Chondrocyte (in vitro differentiated cells): ENCODE measurements around the gene FAM227B. TPM values are rescaled to one million over a fixed set of nuclear protein-coding genes. Genes with fewer than 3 reads are reported as not detected.

Experiments used
- DNase-seq: peaks from one replicate; pipeline ENCODE4 v3.0.0; 2021; ENCODE audit warnings: mixed read lengths, low spot score
- H3K27ac Mint-ChIP-seq: one replicate; pipeline ENCODE4 v1.8.0; 2021; ENCODE audit warnings: mild to moderate bottlenecking, moderate library complexity, mixed read lengths; ENCODE audit not compliant: unreplicated experiment
- H3K27me3 Mint-ChIP-seq: 2 replicates; pipeline ENCODE4 v1.8.0; 2021; ENCODE audit warnings: low read depth, mixed read lengths
- H3K36me3 Mint-ChIP-seq: 2 replicates; pipeline ENCODE4 v1.8.0; 2021; ENCODE audit warnings: low read depth, mixed read lengths
- H3K4me1 Mint-ChIP-seq: 2 replicates; pipeline ENCODE4 v1.8.0; 2021; ENCODE audit warnings: low read depth, mild to moderate bottlenecking, mixed read lengths
- H3K4me3 Mint-ChIP-seq: one replicate; pipeline ENCODE4 v1.8.0; 2021; ENCODE audit warnings: mild to moderate bottlenecking, moderate library complexity, mixed read lengths; ENCODE audit not compliant: unreplicated experiment
- H3K9me3 Mint-ChIP-seq: 2 replicates; pipeline ENCODE4 v1.8.0; 2021; ENCODE audit warnings: low read depth, mixed read lengths
- CTCF ChIP-seq: fragments of 200-600 bp; sonication (generic); IDR thresholded peaks from 2 replicates; pipeline ENCODE4 v1.5.0; 2021; ENCODE audit warnings: antibody characterized with exemption, mild to moderate bottlenecking, moderate library complexity
- total RNA-seq: library from RNA; stranded (reverse); gene quantifications from 3 replicates; pipeline ENCODE4 v1.2.1, GENCODE V29; 2021

FAM227B gene
- total RNA-seq, 1 donor from 2014 or later: 2.2 TPM

- DNase-seq: no peak
- no peak overlapping the region for H3K27ac Mint-ChIP-seq
These were observed 238.2 kb downstream of the FAM227B start for GRCh38 chr15:49382394-49382793.

GRCh38 chr15:49380912-49381311 is 239.7 kb downstream of the FAM227B start:
- H3K36me3 Mint-ChIP-seq: peaks cover 2% of the 10 kb centered on the region
- H3K27me3 Mint-ChIP-seq: peaks cover 3% of the 10 kb centered on the region
- H3K9me3 Mint-ChIP-seq: peaks cover 4% of the 10 kb centered on the region
- H3K27ac Mint-ChIP-seq: no peak overlapping the region
- no peak overlapping the region for H3K4me3 Mint-ChIP-seq
- no peak for TF ChIP-seq CTCF
- DNase-seq: no peak
- H3K4me1 Mint-ChIP-seq: no peaks in the 10 kb centered on the region

More at GRCh38 chr15:49382394-49382793, 238.2 kb downstream of the FAM227B start:
- Mint-ChIP-seq H3K9me3 (peaks cover 4% of the 10 kb centered on the region), H3K36me3 (peaks cover 5% of the 10 kb centered on the region), H3K27me3 (peaks cover 10% of the 10 kb centered on the region), H3K4me1 (no peaks in the 10 kb centered on the region), H3K4me3 (no peak overlapping the region)
- TF ChIP-seq CTCF: no peak

- Mint-ChIP-seq H3K36me3 (peaks cover 2% of the 10 kb centered on the region), H3K27me3 (peaks cover 3% of the 10 kb centered on the region), H3K9me3 (peaks cover 4% of the 10 kb centered on the region), H3K4me3 (no peak overlapping the region), H3K27ac (no peak overlapping the region), H3K4me1 (no peaks in the 10 kb centered on the region)
- no peak for DNase-seq
- no peak for TF ChIP-seq CTCF
These were observed 240.6 kb downstream of the FAM227B start for GRCh38 chr15:49379996-49380395.

- Mint-ChIP-seq H3K36me3 (peaks cover 4% of the 10 kb centered on the region), H3K4me3 (no peak overlapping the region), H3K9me3 (peaks cover 8% of the 10 kb centered on the region), H3K4me1 (no peaks in the 10 kb centered on the region), H3K27me3 (no peaks in the 10 kb centered on the region), H3K27ac (no peak overlapping the region)
- TF ChIP-seq CTCF: no peak
- no peak for DNase-seq
These were observed 248.3 kb downstream of the FAM227B start for GRCh38 chr15:49372366-49372765.

- Mint-ChIP-seq H3K4me3 (no peak overlapping the region), H3K9me3 (peaks cover 4% of the 10 kb centered on the region)
These were observed 249.8 kb downstream of the FAM227B start for GRCh38 chr15:49370782-49371181.

More at GRCh38 chr15:49370782-49371181, 249.8 kb downstream of the FAM227B start:
- no peaks in the 10 kb centered on the region for H3K4me1 Mint-ChIP-seq
- no peaks in the 10 kb centered on the region for H3K27me3 Mint-ChIP-seq
- DNase-seq: no peak
- H3K36me3 Mint-ChIP-seq: peaks cover 3% of the 10 kb centered on the region
- peak; percentile 67 for TF ChIP-seq CTCF
- no peak overlapping the region for H3K27ac Mint-ChIP-seq
